ENCODE data around the gene PEMT.

The PEMT gene

GRCh38 chr17:17503566-17504130 is 87.9 kb downstream of the PEMT start:
- DNase-seq (ENCODE audit: low read depth in 4 of 4, low spot score in 1 of 4), result no peak

GRCh38 chr17:17502741-17503565 is 88.6 kb downstream of the PEMT start:
- no peak for DNase-seq (ENCODE audit: low read depth in 4 of 4, low spot score in 1 of 4)

- DNase-seq (ENCODE audit: low read depth in 4 of 4, low spot score in 1 of 4), result no peak
Observed at GRCh38 chr17:17500999-17501605, 90.4 kb downstream of the PEMT start.

GRCh38 chr17:17499402-17500145 is 91.9 kb downstream of the PEMT start:
- no peak for DNase-seq (ENCODE audit: low read depth in 4 of 4, low spot score in 1 of 4)

- no peak for DNase-seq (ENCODE audit: low read depth in 4 of 4, low spot score in 1 of 4)
Observed at GRCh38 chr17:17498606-17499301, 92.8 kb downstream of the PEMT start.

GRCh38 chr17:17497845-17498520 is 93.5 kb downstream of the PEMT start:
- no peak for DNase-seq (ENCODE audit: low read depth in 4 of 4, low spot score in 1 of 4)

- DNase-seq (ENCODE audit: low read depth in 4 of 4, low spot score in 1 of 4), result no peak
Observed at GRCh38 chr17:17497065-17497844, 94.3 kb downstream of the PEMT start.

GRCh38 chr17:17496189-17497064 is 95.1 kb downstream of the PEMT start, which contains the start of gene RASD1:
Gene RASD1 (minus strand): TSS chr17:17496395. CDS start chr17:17496181, 214 bp downstream.
- peak; percentile 57 to 79 (median 62) for DNase-seq (ENCODE audit: low read depth in 4 of 4, low spot score in 1 of 4)

- DNase-seq (ENCODE audit: low read depth in 4 of 4, low spot score in 1 of 4), result no peak
Observed at GRCh38 chr17:17495536-17496188, 95.8 kb downstream of the PEMT start.

- DNase-seq (ENCODE audit: low read depth in 4 of 4, low spot score in 1 of 4), result no peak
Observed at GRCh38 chr17:17494870-17495535, 96.5 kb downstream of the PEMT start.

GRCh38 chr17:17494499-17494869 is 97.0 kb downstream of the PEMT start:
- DNase-seq (ENCODE audit: low read depth in 4 of 4, low spot score in 1 of 4), result no peak

GRCh38 chr17:17493986-17494466 is 97.5 kb downstream of the PEMT start:
- no peak for DNase-seq (ENCODE audit: low read depth in 4 of 4, low spot score in 1 of 4)

GRCh38 chr17:17493249-17493985 is 98.1 kb downstream of the PEMT start:
- no peak for DNase-seq (ENCODE audit: low read depth in 4 of 4, low spot score in 1 of 4)

GRCh38 chr17:17492571-17492970 is 98.9 kb downstream of the PEMT start:
- DNase-seq (ENCODE audit: low read depth in 4 of 4, low spot score in 1 of 4), result no peak

- no peak for DNase-seq (ENCODE audit: low read depth in 4 of 4, low spot score in 1 of 4)
Observed at GRCh38 chr17:17492085-17492484, 99.4 kb downstream of the PEMT start.

GRCh38 chr17:17491546-17491988 is 99.9 kb downstream of the PEMT start:
- no peak for DNase-seq (ENCODE audit: low read depth in 4 of 4, low spot score in 1 of 4)

GRCh38 chr17:17491031-17491471 is 100.5 kb downstream of the PEMT start:
- no peak for DNase-seq (ENCODE audit: low read depth in 4 of 4, low spot score in 1 of 4)
